ENCODE results near the gene FAM117A.

GRCh38 chr17:49728425-49728824 lies 35.5 kb downstream of the FAM117A start:
- TF ChIP-seq CTCF (IDR thresholded peaks at IDR 0.05) (no peak), MAFK (IDR thresholded peaks at IDR 0.05; ENCODE audit: partially characterized antibody) (no peak)
